ENCODE results near the gene AUTS2.

The AUTS2 gene

DNA sequence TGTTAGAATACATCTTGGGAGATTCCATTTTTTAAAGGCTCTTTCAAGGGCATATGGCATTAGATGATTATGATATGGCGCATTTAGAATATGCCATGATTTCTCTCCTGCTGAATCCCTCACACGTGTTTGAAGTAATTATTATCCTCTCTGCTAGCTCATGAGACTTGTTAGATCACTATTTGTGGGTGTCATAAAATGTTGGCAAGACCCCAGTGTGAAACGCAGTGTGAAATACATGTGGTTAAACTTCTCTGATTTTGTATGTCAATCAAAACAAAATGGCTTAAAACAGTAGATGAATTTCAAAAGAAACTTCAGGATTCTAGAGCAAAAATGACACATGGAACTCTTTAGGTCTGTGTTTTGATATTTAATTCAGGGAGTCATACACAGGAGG lies 560.8 kb downstream of the AUTS2 start:
- DNase-seq, result no peak

DNA sequence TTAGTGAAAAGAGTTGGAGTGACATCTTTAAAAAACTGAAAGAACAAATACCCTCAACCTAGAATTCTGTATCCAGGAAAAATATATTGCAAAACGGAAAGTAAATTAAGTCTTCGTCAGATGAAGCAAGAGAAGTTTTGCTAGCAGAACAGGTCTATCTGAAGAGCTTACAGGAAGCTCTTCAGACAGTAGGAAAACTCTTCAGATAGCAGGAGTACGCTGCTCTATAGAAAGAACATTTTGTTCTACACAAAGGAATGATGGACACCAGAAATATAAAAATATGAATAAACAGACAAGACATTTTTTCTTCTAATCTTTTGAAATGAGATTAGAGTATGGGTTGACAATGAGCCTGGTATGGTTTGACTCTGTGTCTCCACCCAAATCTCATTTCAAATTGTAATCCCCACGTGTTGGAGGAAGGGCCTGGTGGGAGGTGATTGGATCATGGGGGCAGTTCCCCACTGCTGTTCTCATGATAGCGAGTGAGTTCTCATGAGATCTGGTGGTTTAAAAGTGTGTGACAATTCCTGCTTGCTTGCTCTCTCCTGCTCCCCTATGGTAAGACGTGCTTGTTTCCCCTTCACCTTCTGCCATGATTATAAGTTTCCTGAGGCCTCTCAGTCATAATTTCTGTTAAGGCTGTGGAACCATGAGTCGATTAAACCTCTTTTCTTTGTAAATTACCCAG lies 567.3 kb downstream of the AUTS2 start:
- no peak for DNase-seq

DNA sequence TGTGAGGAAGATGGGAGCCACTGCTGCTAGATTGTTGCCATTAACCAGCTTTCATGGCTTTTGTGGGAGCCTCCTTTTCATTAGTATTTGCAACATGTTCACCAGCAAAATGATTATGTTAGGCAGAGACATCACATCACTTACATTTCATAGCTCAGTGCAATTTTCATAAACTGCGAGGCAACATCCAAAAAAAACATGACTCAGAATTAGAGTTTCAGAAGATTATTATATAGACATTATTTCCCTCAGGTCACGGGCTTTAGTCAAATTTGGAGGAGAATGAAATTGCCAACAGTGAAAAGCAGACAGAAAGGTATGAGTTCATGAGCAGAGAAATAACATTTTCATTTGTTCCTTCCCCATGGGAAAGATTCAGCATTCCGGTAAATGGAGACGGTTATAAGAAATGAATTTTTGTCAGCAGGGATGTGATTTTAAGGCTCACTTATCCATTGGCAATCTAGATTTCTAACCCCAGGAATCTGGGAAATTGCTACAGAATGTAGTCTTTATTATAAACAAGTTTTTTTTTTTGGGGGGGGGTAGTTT lies 573.2 kb downstream of the AUTS2 start:
- DNase-seq, result no peak

DNA sequence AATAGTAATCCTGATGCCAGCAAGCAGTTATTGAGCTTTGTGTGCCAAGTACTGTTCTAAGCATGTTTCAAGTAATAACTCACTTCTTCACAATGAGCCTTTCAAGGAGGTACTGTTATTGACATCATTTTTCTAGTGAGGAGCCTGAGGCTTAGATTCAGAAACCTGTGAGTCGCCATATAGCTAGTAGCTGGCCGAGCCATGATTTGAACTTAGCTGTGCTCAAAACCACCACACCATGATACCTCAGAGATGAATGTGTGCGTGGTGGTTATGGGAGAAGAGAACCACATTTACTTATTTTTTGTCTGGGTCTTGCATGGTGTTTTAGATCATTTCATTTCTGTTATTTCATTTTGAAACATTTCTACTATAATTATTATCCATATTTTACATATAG lies 578.9 kb downstream of the AUTS2 start:
- no peak for DNase-seq

DNA sequence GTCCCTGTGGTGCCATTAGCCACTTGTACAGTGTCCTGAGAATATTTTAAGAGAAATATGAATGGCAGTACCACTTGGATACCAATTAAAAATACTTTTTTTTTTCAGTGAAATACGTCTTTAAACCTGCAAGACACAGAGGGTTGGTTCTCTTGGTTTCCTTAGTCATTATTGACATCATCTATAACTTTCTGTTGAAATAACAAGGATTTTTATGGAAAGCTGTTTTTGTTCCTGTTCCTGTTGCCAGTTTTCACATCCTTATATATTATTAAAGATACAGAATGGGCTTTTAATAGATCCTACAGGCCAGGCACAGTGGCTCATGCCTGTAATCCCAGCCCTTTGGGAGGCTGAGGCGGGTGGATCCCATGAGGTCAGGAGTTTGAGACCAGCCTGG lies 579.9 kb downstream of the AUTS2 start:
- no peak for DNase-seq

DNA sequence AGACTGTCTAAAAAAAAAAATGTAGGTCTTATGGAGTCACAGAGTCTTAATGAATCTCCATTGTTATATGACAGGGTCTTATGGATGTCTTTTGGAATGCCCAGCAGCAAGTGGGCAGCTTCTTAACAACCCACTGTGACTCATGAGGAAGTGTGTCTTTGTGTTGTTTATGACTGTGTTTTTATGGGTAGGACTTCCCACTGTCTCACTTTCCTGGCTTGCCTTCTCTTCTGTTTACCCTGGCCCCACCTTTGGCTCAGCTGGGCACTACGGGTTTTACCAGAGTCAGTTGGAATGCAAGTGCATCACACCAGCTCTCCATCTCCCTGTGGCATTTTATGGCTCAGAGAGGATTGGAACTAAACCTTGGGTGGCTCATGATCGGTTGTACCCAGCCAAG lies 580.5 kb downstream of the AUTS2 start:
- DNase-seq, result no peak

DNA sequence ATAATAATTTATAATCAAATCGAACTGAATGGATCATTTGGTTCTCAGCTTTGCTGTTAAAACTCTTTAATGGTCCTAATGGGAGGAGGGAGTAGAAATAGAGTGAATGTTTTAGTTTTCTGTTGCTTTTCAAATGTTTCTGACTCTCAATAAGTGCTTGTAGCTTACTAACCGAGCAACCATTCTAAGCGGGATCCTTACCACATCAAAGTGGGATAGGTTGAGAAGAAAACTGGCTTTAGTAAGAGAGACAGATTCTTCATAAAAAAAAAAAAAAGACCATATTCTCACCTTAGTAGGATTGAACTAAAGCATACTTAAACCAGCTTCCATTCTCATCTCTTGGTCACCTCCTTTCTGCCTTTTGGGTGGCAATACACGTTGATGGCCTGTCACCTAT lies 584.2 kb downstream of the AUTS2 start:
- DNase-seq, result no peak

DNA sequence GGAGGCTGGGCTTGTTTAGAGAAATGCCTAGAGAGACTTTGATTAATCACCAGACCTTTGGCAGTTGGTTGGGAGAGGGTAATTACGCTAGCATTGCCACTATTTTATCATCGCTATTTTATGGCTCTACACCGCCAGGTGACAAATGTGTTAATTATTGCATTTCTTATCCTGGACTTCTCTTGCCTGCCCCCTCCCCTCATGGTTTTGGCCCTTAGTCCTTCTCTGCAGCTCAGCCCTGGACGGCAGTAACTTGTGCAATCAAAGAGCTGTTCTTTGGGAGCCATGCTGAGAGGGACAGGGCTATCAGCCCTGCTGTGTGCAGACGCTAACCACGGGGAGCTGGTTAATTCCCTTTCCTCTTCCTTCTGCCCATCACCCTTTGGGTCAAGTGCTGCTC lies 585.0 kb downstream of the AUTS2 start:
- no peak for DNase-seq

DNA sequence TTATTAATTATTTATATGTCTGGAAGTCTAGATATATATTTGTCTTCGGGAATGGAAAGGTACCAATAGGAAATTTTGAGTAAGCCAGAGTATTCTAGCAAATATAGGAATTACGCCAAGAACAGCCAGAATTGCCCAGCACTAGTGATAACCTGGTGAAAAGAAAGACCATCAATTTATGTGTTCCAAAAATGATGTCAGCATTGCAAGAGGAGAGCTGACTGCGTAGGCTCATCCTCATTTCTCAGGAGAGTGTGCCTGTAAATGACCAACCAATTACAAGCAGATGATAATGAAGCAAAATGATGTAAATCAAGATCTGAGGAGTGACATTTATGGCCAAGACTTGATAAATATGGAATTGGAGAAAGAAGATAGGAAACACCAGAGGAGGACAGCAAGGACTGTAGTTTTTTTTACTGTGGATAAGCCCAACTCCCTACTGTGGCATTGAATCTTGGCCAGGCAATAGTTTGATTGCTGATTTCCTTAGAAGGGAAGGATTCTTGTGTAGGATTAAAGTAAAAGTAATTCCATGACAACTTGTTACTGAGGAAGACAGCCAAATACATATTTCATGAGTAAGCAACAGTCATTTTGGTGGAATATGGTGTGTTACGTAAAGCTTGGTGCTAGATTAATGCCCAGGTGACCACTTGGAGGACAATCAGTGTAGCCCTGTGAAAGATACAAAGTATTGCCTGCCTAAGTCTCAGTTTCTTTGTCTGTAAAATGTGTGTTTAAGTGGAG lies 590.8 kb downstream of the AUTS2 start:
- DNase-seq, result no peak

DNA sequence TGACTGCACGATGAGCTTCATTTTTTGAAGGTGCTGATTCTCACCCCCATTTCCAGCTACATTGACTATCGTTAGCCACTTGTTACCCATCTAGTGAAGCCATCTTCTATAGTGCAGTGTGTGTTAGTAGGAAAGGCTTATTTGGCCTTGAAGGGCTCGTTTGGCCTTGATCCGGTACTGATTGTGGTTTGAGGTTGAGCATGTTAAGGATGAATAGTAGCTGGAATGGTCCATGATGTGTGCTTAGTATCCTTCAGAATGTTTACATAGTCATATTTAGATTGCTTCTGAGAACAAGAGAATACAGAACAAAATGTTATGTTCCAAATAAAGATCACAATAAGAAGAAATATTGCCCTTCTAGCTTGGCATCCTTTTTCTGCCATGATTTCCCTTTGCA lies 591.5 kb downstream of the AUTS2 start:
- DNase-seq, result no peak

DNA sequence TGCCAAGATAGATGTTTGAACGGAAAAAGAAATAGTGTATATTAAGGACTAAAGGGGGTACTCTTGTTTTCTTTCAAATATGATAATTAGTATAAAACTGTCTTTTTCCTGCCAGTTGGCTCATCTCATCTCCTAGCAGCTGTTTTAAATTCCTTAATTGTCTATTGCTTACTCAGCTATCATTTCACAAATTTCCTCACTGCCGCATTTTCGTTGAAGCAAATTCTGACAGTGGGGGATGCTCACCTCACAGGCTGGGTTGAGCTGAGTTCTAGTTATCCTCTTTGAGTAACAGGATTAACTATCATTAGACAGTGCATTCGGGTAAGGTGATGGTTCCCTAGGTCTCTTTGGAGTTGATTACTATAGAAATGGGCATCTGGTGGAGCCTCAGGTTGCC lies 592.0 kb downstream of the AUTS2 start:
- no peak for DNase-seq

DNA sequence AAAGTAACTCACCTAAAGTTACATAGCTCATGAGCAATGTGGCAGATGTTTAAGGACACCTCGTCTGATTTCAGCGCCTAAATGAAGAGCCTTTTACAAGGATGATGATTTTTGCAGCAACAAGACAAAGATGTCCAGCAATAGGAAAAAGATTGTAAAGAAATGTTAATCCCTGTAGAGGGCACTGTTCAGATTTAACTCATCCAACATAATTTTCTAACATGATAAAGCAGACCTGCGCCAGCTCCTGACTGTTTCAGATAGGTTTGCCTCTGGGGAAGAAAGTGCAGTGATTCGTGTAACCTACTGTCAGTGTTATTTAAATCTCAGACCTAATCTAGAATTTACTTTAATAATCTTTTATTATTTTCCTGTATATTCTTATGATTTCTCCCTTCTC lies 595.2 kb downstream of the AUTS2 start:
- no peak for DNase-seq

DNA sequence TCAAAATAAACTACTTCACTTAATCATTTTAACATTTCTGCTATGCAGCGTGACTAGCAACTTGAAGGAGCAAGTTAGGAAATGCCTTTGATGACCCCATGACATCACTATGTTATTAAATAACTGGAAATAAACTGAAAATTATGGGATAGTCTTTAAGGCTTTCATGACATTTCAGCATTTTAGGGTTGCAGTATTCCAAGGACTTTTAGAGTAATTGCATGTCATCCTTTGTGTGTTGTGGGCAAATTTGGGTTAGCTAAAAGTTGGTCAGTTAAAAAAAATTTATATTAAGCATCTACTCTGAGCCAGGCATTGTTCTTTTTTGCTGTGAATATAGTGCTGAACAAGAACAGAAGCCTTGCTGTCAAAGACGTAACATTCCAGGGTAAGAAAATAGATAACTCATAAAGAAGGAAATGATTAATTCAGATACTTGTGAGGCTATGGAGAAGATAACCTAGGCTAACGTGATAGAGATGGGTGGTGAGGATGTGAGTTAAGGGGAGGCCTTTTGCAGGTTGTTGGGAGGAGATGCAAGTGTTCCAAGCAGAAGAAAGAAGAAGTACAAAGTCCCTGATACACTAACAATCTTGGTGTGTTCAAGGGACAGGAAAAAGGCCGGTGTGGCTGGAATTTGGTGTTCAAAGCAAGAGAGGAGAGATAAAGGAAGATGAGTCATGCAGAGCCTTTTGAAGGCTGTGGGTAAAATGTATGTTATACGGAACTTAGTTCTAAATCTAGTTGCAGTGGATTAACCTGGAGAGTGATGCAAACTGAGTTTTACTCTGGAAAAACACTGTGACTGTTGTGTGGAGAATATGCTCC lies 610.2 kb downstream of the AUTS2 start:
- no peak for DNase-seq

DNA sequence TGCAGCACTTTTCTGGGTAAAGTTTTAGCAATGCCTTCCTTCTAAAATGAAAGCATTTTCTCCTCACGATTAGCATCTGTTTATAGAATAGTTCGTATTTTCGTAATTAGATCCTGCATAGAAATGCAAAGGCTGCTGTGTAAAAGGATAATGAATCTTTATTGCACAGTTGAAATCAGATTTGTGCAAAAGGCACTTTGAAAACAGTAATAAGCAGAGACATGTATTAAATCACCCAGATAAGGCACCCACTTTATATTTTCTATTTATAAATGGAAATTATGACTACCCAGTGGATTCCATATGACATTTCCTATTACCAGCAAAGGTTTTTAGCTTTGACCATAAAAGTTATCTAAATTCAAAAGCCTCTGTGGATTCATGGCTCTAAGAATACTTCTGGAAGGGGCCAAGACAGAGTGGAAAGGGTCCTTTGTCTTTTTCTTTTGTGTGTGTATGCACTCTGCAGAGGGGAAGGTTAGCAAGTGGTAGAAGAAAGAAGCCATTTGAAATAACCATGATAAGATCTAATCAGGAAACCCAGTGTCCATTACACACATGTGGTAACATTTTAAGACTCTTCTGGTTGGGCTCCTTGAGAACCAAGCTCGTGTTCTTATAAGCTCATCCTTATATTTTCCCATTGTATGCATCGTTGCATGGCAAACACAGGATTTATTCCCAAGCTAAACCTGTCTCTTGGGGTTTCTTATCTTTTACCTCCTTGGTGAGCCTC lies 612.1 kb downstream of the AUTS2 start:
- no peak for DNase-seq

DNA sequence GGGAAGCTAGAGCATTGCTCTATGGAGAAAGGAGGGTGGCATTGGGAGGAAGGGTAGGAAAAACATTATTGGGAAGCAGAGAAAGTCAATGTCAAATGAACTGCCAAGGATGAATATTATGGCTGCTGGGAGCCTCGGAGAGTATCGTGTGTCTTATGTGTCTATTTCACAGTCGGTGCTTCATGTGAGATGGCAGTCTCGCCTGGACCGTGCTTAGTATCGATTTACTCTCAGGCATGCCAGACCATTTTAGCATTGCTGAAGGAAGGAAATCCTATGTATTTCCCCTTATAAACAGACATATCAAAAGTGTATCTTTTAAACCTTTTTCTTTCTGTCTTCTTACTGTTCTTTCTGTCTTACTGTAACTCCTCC lies 612.6 kb downstream of the AUTS2 start:
- no peak for DNase-seq

DNA sequence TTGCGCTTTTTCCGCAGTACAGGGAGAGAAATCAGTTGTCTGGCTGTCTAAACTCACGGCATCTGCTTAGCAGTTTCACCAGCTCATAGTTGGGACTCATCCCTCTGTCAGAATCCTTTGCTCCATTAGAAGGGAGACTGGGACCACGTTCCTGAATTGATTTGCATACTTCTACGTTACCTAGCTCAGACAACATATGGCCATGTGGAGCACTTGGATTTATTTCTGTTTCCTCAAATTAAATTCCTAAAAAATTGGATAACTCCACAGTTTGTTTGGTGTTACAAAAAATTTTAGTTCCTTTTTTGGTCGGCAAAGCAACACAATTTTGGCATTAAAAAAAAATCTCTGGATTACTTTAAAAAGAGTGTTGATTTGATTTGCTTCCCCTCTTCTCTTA lies 614.0 kb downstream of the AUTS2 start:
- DNase-seq, result no peak

DNA sequence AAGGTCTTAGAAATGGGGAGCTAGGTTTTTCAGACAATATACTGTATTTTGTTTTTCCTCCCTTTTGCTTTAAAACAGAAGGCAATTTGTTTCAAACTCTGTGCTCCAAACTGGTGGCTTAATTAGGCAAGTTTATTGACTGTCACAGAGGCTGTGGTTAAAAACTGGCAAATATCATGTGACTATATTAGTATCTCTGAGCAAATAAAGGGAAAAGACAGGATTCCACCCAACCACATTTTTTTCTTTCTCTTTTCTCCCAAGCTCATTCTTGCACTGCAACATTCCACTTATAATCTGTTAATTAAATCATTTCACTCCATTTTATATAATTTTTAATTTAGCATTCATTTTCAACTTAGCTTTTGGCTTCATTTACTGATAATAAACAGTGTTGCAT lies 615.8 kb downstream of the AUTS2 start:
- DNase-seq, result no peak

DNA sequence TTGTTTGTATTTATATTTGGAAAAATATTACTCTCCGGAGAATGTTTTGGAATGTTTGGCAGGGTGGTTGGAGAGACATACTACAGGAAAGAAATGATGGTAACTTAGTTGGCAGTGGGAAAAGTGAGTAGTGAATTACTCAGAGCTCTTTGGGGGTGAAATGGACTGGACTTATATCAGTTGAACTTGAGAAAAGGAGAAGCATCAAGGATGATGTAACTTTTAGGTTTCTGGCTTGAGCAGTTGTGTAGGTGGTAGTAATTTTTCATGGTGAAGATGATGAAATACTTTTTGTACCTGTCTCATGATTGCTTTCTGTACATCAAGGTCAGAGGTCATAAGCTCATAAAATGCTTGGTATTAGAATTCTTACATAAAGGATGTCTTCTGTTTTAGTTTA lies 617.2 kb downstream of the AUTS2 start:
- DNase-seq, result no peak

DNA sequence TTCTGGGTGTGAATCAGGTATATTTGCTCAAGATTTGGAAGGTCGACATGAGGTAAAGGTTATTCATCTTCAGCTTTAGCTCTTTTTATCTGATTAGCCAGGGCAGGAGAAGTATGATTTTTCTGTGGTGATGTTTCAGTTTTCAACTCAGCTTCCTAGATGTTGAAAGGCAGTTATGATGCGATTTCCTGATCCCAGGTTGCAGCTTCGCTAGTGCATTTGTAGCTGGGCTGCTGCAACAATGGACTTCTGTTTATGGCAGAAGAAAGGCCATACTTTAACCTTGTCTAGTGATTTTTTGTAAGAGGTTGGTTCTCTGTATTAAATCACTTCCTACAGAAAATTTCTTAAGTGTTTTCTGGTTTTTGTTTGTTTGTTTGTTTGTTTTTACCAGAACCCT lies 619.3 kb downstream of the AUTS2 start:
- no peak for DNase-seq

DNA sequence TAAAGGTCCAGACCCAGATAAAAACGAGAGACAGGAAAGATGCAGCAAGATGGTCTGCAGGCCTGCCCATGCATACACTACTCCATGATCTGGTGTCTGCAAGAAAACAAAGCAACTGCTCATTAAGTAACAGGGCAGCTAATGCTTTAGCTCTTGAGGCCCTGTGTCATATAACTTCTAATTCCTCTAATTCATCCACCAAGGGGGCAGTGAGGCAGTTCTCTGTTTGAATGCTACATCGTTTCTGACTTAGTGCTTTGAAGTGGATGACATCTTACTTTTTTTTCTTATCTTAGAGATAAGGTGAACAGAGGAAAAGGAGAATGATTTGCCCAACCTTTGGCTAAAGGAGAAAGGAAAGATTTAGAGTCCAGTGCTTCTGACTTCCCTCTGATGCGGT lies 619.7 kb downstream of the AUTS2 start:
- DNase-seq, result no peak

DNA sequence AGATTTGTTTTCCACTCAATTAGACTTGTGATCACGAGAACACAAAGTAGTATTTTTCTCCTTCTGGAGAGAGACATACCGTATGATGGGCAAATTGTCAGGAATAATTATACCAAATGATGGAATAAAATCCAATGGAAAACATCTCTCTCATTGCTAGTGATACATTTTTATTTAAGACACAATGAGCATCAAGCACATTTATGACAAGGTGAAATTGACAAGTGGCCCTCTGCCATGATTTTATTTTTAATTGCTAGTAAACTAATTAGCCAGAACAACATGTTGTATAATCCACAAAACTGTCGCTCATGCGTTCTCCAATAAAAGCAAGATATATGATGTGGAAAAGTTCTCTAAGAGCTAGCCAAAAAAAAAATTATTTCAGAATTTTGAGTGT lies 620.8 kb downstream of the AUTS2 start:
- DNase-seq, result no peak

DNA sequence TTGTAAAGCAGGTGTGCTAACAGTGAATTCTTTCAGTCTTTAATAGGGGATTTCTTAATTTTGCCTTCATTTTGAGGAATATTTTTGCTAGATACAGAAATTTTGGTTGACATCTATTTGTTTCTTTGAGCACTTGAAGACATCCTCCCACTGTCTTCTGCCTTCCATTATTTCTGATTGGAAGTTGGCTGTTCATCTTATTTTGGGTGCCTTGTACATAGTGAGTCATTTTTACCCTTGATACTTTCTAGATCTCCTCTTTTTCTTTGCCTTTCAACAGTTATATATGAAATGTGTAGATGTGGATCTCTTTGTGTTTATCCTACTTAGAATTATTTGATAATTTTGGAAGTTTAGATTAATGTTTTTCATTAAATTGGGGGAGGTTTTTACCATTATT lies 631.0 kb downstream of the AUTS2 start:
- no peak for DNase-seq

DNA sequence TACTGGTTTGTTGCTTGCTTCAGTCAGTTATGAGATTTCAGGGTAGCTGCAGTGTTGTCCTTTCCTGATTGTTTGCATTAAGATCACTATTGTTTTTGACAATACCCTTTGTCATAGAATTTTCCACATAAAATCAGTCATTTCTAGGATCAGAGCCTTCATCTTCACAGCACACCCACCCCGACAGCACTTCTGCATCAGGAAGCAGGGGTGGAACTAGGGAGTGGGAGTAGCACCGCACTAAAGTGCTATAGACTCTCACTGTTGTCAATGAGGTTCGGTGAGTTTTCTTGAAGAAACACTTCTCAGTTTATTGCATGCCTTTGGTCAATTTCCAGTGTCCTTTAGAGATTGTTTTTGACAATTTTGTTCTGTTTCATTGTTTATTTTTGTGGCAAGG lies 632.5 kb downstream of the AUTS2 start:
- DNase-seq, result no peak
